Spleen (tissue), 11 donors: ENCODE results near the gene LSAMP. TPM values are rescaled to one million over a fixed set of nuclear protein-coding genes. Genes with fewer than 3 reads are reported as not detected.

Experiments
- DNase-seq: peaks from one replicate; pipeline ENCODE4 v3.0.0-alpha.2; 2020
- H3K27ac ChIP-seq, 8 donors: fragments of 200-600 bp; sonication (generic) in 7 of 8; 1 replicate in 4 of 8; 2 replicates in 4 of 8; pipeline versions ENCODE4 v1.5.0 to v1.8.0; 2016 to 2021; ENCODE audit warnings: inconsistent platforms in 4 of 8, mild to moderate bottlenecking in 4 of 8, moderate library complexity in 1 of 8
- H3K27me3 ChIP-seq, 7 donors: fragments of 200-600 bp; sonication (generic) in 6 of 7; replicated peaks in 1 of 7; 1 replicate in 4 of 7; 2 replicates in 3 of 7; pipeline versions ENCODE4 v1.5.0 to v1.8.0; 2016 to 2021; ENCODE audit warnings: inconsistent platforms in 3 of 7, mild to moderate bottlenecking in 1 of 7
- H3K36me3 ChIP-seq, 6 donors: fragments of 200-600 bp; sonication (generic) in 5 of 6; 1 replicate in 4 of 6; 2 replicates in 2 of 6; pipeline versions ENCODE4 v1.5.0 to v1.8.0; 2016 to 2021; ENCODE audit warnings: inconsistent platforms in 2 of 6
- H3K4me1 ChIP-seq, 6 donors: fragments of 200-600 bp; sonication (generic) in 5 of 6; 1 replicate in 3 of 6; 2 replicates in 3 of 6; pipeline versions ENCODE4 v1.5.0 to v1.8.0; 2016 to 2021; ENCODE audit warnings: inconsistent platforms in 3 of 6
- H3K4me3 ChIP-seq, 8 donors: fragments of 200-600 bp; sonication (generic) in 7 of 8; 1 replicate in 4 of 8; 2 replicates in 4 of 8; pipeline versions ENCODE4 v1.5.0 to v1.8.0; 2016 to 2021; ENCODE audit warnings: inconsistent platforms in 4 of 8, mild to moderate bottlenecking in 4 of 8, moderate library complexity in 2 of 8
- H3K9me3 ChIP-seq, 8 donors: fragments of 200-600 bp; sonication (generic) in 7 of 8; 1 replicate in 4 of 8; 2 replicates in 4 of 8; pipeline versions ENCODE4 v1.5.0 to v1.8.0; 2016 to 2021; ENCODE audit warnings: inconsistent platforms in 4 of 8
- POLR2A ChIP-seq, 3 donors: fragments of 450-650 bp; IDR thresholded peaks; one replicate each; pipeline ENCODE4 v1.5.1; 2017; ENCODE audit warnings: antibody characterized with exemption in 3 of 3, mild to moderate bottlenecking in 1 of 3
- POLR2AphosphoS5 ChIP-seq, 3 donors: sonication (generic); formaldehyde crosslinking; IDR thresholded peaks; one replicate each; pipeline ENCODE4 v1.5.1; 2017; ENCODE audit warnings: antibody characterized with exemption in 3 of 3
- WGBS, 5 donors: extraction: QIAGEN DNeasy Blood & Tissue Kit in 3 of 5; methylation state at CpG; one replicate each; pipeline versions ENCODE4 v1.1.5 to v1.1.7; 2013 to 2018; 5-methylcytosine and 5-hydroxymethylcytosine counted together
- intact Hi-C: fragments of 100-400 bp; cut with DNase I; formaldehyde crosslinking; loops from one replicate; pipeline ENCODE4 v1.15.0; 2023; ENCODE audit warnings: low total_unique reads
- polyA plus RNA-seq, 3 donors: library from polyadenylated mRNA; stranded (reverse); fragments of 200-250 nt; gene quantifications; one replicate each; pipeline ENCODE4 v1.2.1, GENCODE V29; 2013
- total RNA-seq, 7 donors: library from RNA; depleted of rRNA in 3 of 7; stranded (reverse); fragments of >200 nt in 3 of 7; fragmentation: NEBNext Ultra II Directional in 4 of 7; extraction: Animal tissue kit (Norgen Biotek cat#: 25700) in 4 of 7; gene quantifications; one replicate each; pipeline versions ENCODE4 v1.1.0 to v1.2.1, GENCODE V29; 2016 to 2021
- TF ChIP-seq, protein P1 (sequence below), 11 experiments: fragments of 200-600 bp in 7 of 11; fragments of 450-650 bp in 4 of 11; sonication (generic) in 4 of 11; IDR thresholded peaks in 8 of 11; conservative IDR thresholded peaks in 3 of 11; 1 replicate in 7 of 11; 2 replicates in 4 of 11; pipeline versions ENCODE4 v1.4.0 to v1.8.0; 2016 to 2021; ENCODE audit warnings: antibody characterized with exemption in 11 of 11, inconsistent platforms in 4 of 11, mild to moderate bottlenecking in 1 of 11
- donor health status: healthy with polysubstance abuse.
- donor health status: DM: no; HTN: no; CAD: no; lungs with moderate emphysema.
- donor health status: DM: no; HTN: no; CAD: no.
- donor health status: Bipolar disorder and iron deficiency.
- donor health status: healthy.
- donor health status: DM: no; HTN: no; CAD: no.
- donor health status: DM: yes; HTN: yes; CAD: no.

Gene LSAMP
- total and polyA plus RNA-seq, 10 donors, result 0.45 to 6.8 (median 1.3) TPM

DNA sequence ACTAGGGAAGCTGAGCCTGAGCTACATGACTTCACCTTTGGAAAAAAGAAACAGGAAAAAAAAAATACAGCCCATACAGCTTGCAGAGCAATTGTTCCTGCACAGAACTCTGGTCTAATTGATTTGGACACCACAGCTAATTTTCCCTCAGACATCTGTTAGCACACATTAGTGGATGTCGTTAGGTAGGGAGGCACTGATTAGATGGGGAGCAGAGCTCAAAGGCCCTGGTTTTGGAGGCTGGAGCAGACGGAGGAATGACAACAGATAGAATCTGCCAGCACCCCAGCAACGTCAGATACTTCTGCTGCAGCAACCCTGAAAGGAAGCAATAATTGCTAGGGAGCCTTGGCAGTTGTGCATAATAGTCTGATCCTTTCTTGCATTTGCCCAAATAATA lies 398.9 kb downstream of the LSAMP start:
- H3K4me1 ChIP-seq, result no peaks in the 10 kb centered on the region
- no peaks in the 10 kb centered on the region for H3K36me3 ChIP-seq
- DNase-seq, result no peak
- TF ChIP-seq POLR2AphosphoS5 (IDR thresholded peaks at IDR 0.05) (no peak), POLR2A (IDR thresholded peaks at IDR 0.05) (no peak)
- TF ChIP-seq, protein P1, sequence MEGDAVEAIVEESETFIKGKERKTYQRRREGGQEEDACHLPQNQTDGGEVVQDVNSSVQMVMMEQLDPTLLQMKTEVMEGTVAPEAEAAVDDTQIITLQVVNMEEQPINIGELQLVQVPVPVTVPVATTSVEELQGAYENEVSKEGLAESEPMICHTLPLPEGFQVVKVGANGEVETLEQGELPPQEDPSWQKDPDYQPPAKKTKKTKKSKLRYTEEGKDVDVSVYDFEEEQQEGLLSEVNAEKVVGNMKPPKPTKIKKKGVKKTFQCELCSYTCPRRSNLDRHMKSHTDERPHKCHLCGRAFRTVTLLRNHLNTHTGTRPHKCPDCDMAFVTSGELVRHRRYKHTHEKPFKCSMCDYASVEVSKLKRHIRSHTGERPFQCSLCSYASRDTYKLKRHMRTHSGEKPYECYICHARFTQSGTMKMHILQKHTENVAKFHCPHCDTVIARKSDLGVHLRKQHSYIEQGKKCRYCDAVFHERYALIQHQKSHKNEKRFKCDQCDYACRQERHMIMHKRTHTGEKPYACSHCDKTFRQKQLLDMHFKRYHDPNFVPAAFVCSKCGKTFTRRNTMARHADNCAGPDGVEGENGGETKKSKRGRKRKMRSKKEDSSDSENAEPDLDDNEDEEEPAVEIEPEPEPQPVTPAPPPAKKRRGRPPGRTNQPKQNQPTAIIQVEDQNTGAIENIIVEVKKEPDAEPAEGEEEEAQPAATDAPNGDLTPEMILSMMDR (IDR thresholded peaks at IDR 0.05 in 8 of 11, conservative IDR thresholded peaks at IDR 0.05 in 3 of 11), result no peak
- WGBS, 5 donors, result 66 to 73% (median 69%) methylated on average over 3 of the region's 3 CpGs
- H3K27me3 ChIP-seq, result no peaks in the 10 kb centered on the region
- no peak overlapping the region for H3K4me3 ChIP-seq
- no peaks in the 10 kb centered on the region for H3K9me3 ChIP-seq
- intact Hi-C loops, result no loop called here
- H3K27ac ChIP-seq, result no peak overlapping the region

DNA sequence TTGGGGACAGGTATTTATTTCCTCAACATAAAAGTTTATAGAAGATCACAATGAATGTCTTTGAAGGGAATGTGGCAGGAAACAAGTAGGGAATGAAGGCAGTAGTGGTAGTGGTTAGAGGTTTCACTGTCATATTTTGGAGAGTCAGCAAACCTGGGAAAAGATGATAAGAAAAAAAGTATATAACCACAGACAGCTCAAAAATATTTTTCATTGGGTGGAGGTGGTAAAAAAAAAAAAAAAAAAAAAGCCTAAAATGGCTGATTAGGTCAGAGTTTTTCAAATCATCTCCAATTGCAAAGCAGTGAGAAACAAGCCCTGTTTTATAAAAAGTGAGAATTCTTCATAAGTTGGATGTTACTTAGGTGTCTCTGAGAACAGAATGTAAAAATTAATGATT lies 400.0 kb downstream of the LSAMP start:
- intact Hi-C loops, result no loop called here
- no peak for DNase-seq
- no peak for TF ChIP-seq POLR2A (IDR thresholded peaks at IDR 0.05)
- no peak for TF ChIP-seq POLR2AphosphoS5 (IDR thresholded peaks at IDR 0.05)
- TF ChIP-seq, protein P1 (IDR thresholded peaks at IDR 0.05 in 8 of 11, conservative IDR thresholded peaks at IDR 0.05 in 3 of 11), result no peak

DNA sequence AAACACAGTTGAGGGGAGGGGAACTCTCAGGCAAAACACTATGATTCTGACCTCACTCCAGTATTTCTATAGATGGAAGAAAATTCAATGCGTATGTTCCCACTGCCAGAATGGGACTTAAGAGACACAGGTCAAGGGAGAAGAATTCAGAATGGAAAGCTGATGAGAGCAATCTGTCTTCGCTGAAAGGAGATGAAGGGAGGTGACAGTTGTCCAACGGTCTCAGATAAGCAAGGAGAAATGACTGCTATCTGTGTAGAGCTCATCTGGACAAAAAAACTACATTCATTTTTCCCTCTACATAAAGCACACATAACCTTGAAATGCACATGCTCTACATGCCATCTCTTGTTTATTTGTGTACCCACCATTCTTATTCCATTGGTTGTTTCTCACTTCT lies 405.1 kb downstream of the LSAMP start:
- Histone ChIP-seq H3K9me3 (no peaks in the 10 kb centered on the region), H3K27ac (no peak overlapping the region), H3K4me3 (no peak overlapping the region), H3K27me3 (no peaks in the 10 kb centered on the region), H3K4me1 (peaks cover 0 to 5% (median 0%) of the 10 kb centered on the region in 6 donors), H3K36me3 (no peaks in the 10 kb centered on the region)
- TF ChIP-seq POLR2AphosphoS5 (IDR thresholded peaks at IDR 0.05), result no peak
- no peak for TF ChIP-seq POLR2A (IDR thresholded peaks at IDR 0.05)
- TF ChIP-seq, protein P1 (IDR thresholded peaks at IDR 0.05 in 8 of 11, conservative IDR thresholded peaks at IDR 0.05 in 3 of 11), result no peak
- 83 to 93% (median 86%) methylated on average over 3 of the region's 3 CpGs for WGBS, 5 donors
- intact Hi-C loops, result no loop called here
- DNase-seq, result no peak

More for the DNA sequence above, 400.0 kb downstream of the LSAMP start:
- Histone ChIP-seq H3K4me3 (no peak overlapping the region), H3K27me3 (no peaks in the 10 kb centered on the region), H3K9me3 (no peaks in the 10 kb centered on the region), H3K4me1 (no peaks in the 10 kb centered on the region), H3K27ac (no peak overlapping the region), H3K36me3 (no peaks in the 10 kb centered on the region)

DNA sequence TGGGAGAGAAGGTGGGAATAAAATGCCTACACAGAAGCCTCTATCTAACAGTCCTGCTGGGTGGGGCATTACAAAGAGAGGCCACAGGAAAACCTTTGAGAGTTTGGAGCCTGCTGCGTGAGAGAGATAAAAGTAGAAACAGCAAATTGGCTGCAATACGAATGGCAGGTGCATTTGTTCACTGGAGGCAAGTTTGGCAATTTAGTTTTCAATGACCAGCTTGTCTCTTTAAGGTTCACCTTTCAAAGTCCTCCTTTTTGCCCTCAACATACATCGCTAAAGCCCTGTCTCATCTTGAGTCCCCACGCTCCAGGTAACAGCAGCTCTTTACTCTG lies 405.7 kb downstream of the LSAMP start:
- Histone ChIP-seq H3K27ac (no peak overlapping the region), H3K4me3 (no peak overlapping the region), H3K36me3 (no peaks in the 10 kb centered on the region), H3K27me3 (no peaks in the 10 kb centered on the region), H3K9me3 (no peaks in the 10 kb centered on the region), H3K4me1 (peaks cover 0 to 5% (median 0%) of the 10 kb centered on the region in 6 donors)
- TF ChIP-seq, protein P1 (IDR thresholded peaks at IDR 0.05 in 8 of 11, conservative IDR thresholded peaks at IDR 0.05 in 3 of 11), result no peak
- TF ChIP-seq POLR2A (IDR thresholded peaks at IDR 0.05) (no peak), POLR2AphosphoS5 (IDR thresholded peaks at IDR 0.05) (no peak)
- intact Hi-C loops, result no loop called here
- WGBS, 5 donors, result 67 to 87% (median 72%) methylated on average over 4 of the region's 4 CpGs
- DNase-seq, result no peak
